Neural progenitor cell (in vitro differentiated cells): Measurements from ENCODE around the gene CDKN2A.

Experiments
- CTCF ChIP-seq: fragments of 200-600 bp; sonication (generic); IDR thresholded peaks from 2 replicates; pipeline ENCODE4 v1.5.1; 2017; ENCODE audit warnings: antibody characterized with exemption, mild to moderate bottlenecking
- EZH2 ChIP-seq: fragments of 200-600 bp; sonication (generic); IDR thresholded peaks from 2 replicates; pipeline ENCODE4 v1.6.1; 2017; ENCODE audit warnings: antibody characterized with exemption, mild to moderate bottlenecking, moderate library complexity

- TF ChIP-seq CTCF (no peak), EZH2 (no peak)
These were observed 19.9 kb downstream of the CDKN2A start for GRCh38 chr9:21974343-21974721.
